ENCODE measurements around the gene WDR93. TPM values are rescaled to one million over a fixed set of nuclear protein-coding genes. Genes with fewer than 3 reads are reported as not detected.

The WDR93 gene
- total and polyA plus RNA-seq, 2 donors (not counting 1 experiment from before 2014, with no cell fraction given): 0.12 TPM; not detected in 1

GRCh38 chr15:89758981-89759380, 68.4 kb downstream of the WDR93 start:
- Histone ChIP-seq H3K79me2 (ENCODE audit: control insufficient read depth, insufficient read depth, low read length) (no peaks in the 10 kb centered on the region), H3K9me3 (ENCODE audit: control extremely low read depth in 1 of 3, control insufficient read depth in 2 of 3, insufficient read depth in 1 of 3, low read length in 2 of 3) (no peaks in the 10 kb centered on the region), H3K4me1 (ENCODE audit: control insufficient read depth in 2 of 2, insufficient read depth in 2 of 2, low read length in 2 of 2) (peaks cover 0 to 8% of the 10 kb centered on the region in 2 donors), H4K20me1 (ENCODE audit: control insufficient read depth, insufficient read depth, low read length, poor library complexity, severe bottlenecking) (no peaks in the 10 kb centered on the region), H3K4me2 (replicated peaks; ENCODE audit: low read depth, low read length, poor library complexity, severe bottlenecking) (no peak overlapping the region), H3K36me3 (replicated peaks in 1 of 2; ENCODE audit: control extremely low read depth in 1 of 2, control insufficient read depth in 1 of 2, extremely low read depth in 1 of 2, insufficient read depth in 2 of 2, low read length in 1 of 2) (no peaks in the 10 kb centered on the region), H3K27ac (ENCODE audit: low read length in 2 of 2) (no peak overlapping the region), H3K4me3 (ENCODE audit: control extremely low read depth in 1 of 5, extremely low read depth in 1 of 5, insufficient read depth in 1 of 5, low read depth in 2 of 5, low read length in 4 of 5) (no peak overlapping the region), H3K27me3 (replicated peaks in 1 of 4; ENCODE audit: control extremely low read depth in 1 of 4, control insufficient read depth in 3 of 4, insufficient read depth in 4 of 4, low read length in 3 of 4) (peaks cover 0 to 4% (median 0%) of the 10 kb centered on the region in 4 experiments), H2AFZ (ENCODE audit: insufficient read depth, low read depth, low read length, poor library complexity, severe bottlenecking) (no peak overlapping the region), H3K9ac (ENCODE audit: low read length) (no peak overlapping the region)
- intact Hi-C loops (cut with micrococcal nuclease): no loop called here
- DNase-seq (no peak), ATAC-seq (ENCODE audit: low read depth) (no peak)
- no peak overlapping the region for H3K4me3 Mint-ChIP-seq
- POLR2A ChIA-PET: no interaction called here
- 96% methylated on average over 5 of the region's 8 CpGs for WGBS (ENCODE audit: insufficient coverage)
- TF ChIP-seq EZH2 (IDR thresholded peaks at IDR 0.05; ENCODE audit: borderline replicate concordance, insufficient read depth, low read depth, low read length, poor library complexity, severe bottlenecking) (no peak), CTCF (IDR thresholded peaks at IDR 0.05) (no peak)
- H3K27me3 Mint-ChIP-seq: peaks cover 12% of the 10 kb centered on the region
- H3K27ac Mint-ChIP-seq: no peak overlapping the region
- H3K9me3 Mint-ChIP-seq (ENCODE audit: insufficient read depth): no peaks in the 10 kb centered on the region
- CTCF ChIA-PET: interaction anchor here (1.8 to 10.1 kb wide), 6 partner anchors 7 to 326 kb away, joined by 6 to 159 read pairs (median 26); partner anchors contain the start of gene MESP1
- no peaks in the 10 kb centered on the region for H3K4me1 Mint-ChIP-seq

GRCh38 chr15:89759835-89760234, 69.2 kb downstream of the WDR93 start:
- WGBS (ENCODE audit: insufficient coverage): 100% methylated on average over 2 of the region's 3 CpGs
- Histone ChIP-seq H3K9me3 (ENCODE audit: control extremely low read depth in 1 of 3, control insufficient read depth in 2 of 3, insufficient read depth in 1 of 3, low read length in 2 of 3) (no peaks in the 10 kb centered on the region), H3K4me1 (ENCODE audit: control insufficient read depth in 2 of 2, insufficient read depth in 2 of 2, low read length in 2 of 2) (peaks cover 0 to 8% of the 10 kb centered on the region in 2 donors), H2AFZ (ENCODE audit: insufficient read depth, low read depth, low read length, poor library complexity, severe bottlenecking) (no peak overlapping the region), H3K36me3 (replicated peaks in 1 of 2; ENCODE audit: control extremely low read depth in 1 of 2, control insufficient read depth in 1 of 2, extremely low read depth in 1 of 2, insufficient read depth in 2 of 2, low read length in 1 of 2) (no peaks in the 10 kb centered on the region), H3K79me2 (ENCODE audit: control insufficient read depth, insufficient read depth, low read length) (no peaks in the 10 kb centered on the region), H3K4me2 (replicated peaks; ENCODE audit: low read depth, low read length, poor library complexity, severe bottlenecking) (no peak overlapping the region), H4K20me1 (ENCODE audit: control insufficient read depth, insufficient read depth, low read length, poor library complexity, severe bottlenecking) (no peaks in the 10 kb centered on the region), H3K27ac (ENCODE audit: low read length in 2 of 2) (no peak overlapping the region), H3K27me3 (replicated peaks in 1 of 4; ENCODE audit: control extremely low read depth in 1 of 4, control insufficient read depth in 3 of 4, insufficient read depth in 4 of 4, low read length in 3 of 4) (no peaks in the 10 kb centered on the region), H3K9ac (ENCODE audit: low read length) (no peak overlapping the region), H3K4me3 (ENCODE audit: control extremely low read depth in 1 of 5, extremely low read depth in 1 of 5, insufficient read depth in 1 of 5, low read depth in 2 of 5, low read length in 4 of 5) (no peak overlapping the region)
- Mint-ChIP-seq H3K4me1 (no peaks in the 10 kb centered on the region), H3K27ac (no peak overlapping the region), H3K27me3 (peaks cover 7% of the 10 kb centered on the region), H3K4me3 (no peak overlapping the region), H3K9me3 (ENCODE audit: insufficient read depth) (no peaks in the 10 kb centered on the region)
- intact Hi-C loops (cut with micrococcal nuclease): loop anchor here (1.0 to 10.0 kb wide), 3 partner anchors 75 to 327 kb away; no protein-coding TSS in a partner anchor
- no peak for ATAC-seq (ENCODE audit: low read depth)
- CTCF ChIA-PET: interaction anchor here (0.7 to 10.1 kb wide), 11 partner anchors 8 to 1084 kb away, joined by 3 to 159 read pairs (median 6); partner anchors contain the start of gene MESP1
- no peak for TF ChIP-seq CTCF (IDR thresholded peaks at IDR 0.05)
- no peak for TF ChIP-seq EZH2 (IDR thresholded peaks at IDR 0.05; ENCODE audit: borderline replicate concordance, insufficient read depth, low read depth, low read length, poor library complexity, severe bottlenecking)
- no peak for DNase-seq
- POLR2A ChIA-PET: no interaction called here
